Measurements from ENCODE around the gene WIZ. TPM values are rescaled to one million over a fixed set of nuclear protein-coding genes. Genes with fewer than 3 reads are reported as not detected.
A peak's percentile ranks its signal among the peaks of the same experiment; 100 is the strongest.

The WIZ gene
- total and polyA plus RNA-seq, 9 of the 15 experiments (the other 6 are each of a cell fraction or from before 2014, with no cell fraction given) = 0.06 to 37.5 (median 4.8) TPM

DNA sequence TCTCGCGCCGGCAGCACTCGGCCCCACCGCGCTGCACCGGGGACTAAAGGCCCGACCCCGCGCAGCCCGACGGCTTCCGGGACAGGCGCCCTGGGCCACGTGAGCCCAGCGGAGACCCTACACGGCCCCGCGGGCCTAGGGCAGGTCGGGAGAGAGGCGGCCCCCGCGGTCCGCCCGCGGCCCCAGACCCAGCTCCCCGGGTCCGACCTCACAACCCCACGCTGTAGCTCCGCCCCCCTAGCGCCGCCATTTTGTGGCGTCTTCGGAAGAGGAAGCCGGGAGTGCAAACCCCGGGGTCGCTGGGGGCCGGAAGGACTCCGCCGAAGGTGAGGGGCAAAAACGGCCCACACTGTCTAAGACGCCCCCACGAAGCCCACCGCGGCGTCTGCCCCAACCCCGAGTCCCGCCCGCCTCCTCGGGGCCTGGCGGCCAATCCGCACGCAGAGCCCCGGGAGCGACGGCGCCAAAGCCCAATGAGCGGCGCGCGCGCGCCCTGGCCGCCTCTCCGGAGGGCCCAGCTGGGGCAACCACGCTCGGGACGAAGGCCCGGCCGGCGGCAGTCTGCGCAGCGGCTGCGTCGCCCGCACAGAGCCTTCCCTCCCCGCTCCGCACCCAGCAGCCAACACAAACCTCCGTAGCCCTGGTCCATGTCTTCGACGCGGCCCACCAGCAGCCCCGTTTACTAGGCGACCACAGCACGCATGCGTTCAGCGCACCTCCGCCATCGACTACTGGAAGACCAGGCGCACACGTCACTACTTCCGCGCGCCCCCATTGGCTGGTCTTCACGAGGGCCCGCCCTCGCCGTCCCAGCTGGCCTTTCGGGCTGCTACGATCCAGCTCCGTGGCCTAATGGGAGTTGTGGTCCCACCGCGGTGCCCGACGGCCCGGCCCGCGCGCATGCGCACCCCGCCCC lies 70.4 kb downstream of the WIZ start, which contains the start of gene AKAP8 (continued):
- TF ChIP-seq YY1 (IDR thresholded peaks at IDR 0.05; ENCODE audit: borderline replicate concordance in 1 of 3, control insufficient read depth in 1 of 3, extremely low read depth in 1 of 3, insufficient read depth in 3 of 3, insufficient read length in 1 of 3, insufficient replicate concordance in 2 of 3, low read depth in 1 of 3, low read length in 2 of 3) (peak; percentile 81 to 97 (median 95)), POLR3G (IDR thresholded peaks at IDR 0.05; ENCODE audit: extremely low read depth, insufficient read length, insufficient replicate concordance) (no peak), TARDBP (IDR thresholded peaks at IDR 0.05) (no peak; the same call in 1 of the 2 replicates), GABPA (tag; conservative IDR thresholded peaks at IDR 0.05; ENCODE audit: low read depth) (peak; percentile 82), POLR2AphosphoS2 (IDR thresholded peaks at IDR 0.05; ENCODE audit: low read length) (peak; percentile 99), ZNF766 (CRISPR knock-in tag; conservative IDR thresholded peaks at IDR 0.05) (peak; percentile 80; the same call in 1 of the 2 replicates), TBP (optimal IDR thresholded peaks at IDR 0.05; ENCODE audit: low read depth, low read length) (peak; percentile 82), NR2C1 (IDR thresholded peaks at IDR 0.05) (no peak), NR2C1 (tag; IDR thresholded peaks at IDR 0.05) (peak; percentile 75)
- TF ChIP-seq, protein P1, sequence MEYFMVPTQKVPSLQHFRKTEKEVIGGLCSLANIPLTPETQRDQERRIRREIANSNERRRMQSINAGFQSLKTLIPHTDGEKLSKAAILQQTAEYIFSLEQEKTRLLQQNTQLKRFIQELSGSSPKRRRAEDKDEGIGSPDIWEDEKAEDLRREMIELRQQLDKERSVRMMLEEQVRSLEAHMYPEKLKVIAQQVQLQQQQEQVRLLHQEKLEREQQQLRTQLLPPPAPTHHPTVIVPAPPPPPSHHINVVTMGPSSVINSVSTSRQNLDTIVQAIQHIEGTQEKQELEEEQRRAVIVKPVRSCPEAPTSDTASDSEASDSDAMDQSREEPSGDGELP (CRISPR knock-in tag; IDR thresholded peaks at IDR 0.05; ENCODE audit: borderline replicate concordance) = peak; percentile 96
- TF ChIP-seq, protein P2, sequence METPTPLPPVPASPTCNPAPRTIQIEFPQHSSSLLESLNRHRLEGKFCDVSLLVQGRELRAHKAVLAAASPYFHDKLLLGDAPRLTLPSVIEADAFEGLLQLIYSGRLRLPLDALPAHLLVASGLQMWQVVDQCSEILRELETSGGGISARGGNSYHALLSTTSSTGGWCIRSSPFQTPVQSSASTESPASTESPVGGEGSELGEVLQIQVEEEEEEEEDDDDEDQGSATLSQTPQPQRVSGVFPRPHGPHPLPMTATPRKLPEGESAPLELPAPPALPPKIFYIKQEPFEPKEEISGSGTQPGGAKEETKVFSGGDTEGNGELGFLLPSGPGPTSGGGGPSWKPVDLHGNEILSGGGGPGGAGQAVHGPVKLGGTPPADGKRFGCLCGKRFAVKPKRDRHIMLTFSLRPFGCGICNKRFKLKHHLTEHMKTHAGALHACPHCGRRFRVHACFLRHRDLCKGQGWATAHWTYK (CRISPR knock-in tag; IDR thresholded peaks at IDR 0.05) = peak; percentile 81; the same call in 1 of the 2 replicates
- TF ChIP-seq, protein P3, sequence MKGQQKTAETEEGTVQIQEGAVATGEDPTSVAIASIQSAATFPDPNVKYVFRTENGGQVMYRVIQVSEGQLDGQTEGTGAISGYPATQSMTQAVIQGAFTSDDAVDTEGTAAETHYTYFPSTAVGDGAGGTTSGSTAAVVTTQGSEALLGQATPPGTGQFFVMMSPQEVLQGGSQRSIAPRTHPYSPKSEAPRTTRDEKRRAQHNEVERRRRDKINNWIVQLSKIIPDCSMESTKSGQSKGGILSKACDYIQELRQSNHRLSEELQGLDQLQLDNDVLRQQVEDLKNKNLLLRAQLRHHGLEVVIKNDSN (CRISPR knock-in tag; IDR thresholded peaks at IDR 0.05) = 0 out of 2 replicates have a peak, but pooled peaks have one; percentile 18

All from K562 (cell line).